SK-N-SH (cell line): Measurements from ENCODE around the gene CHI3L2. TPM values are rescaled to one million over a fixed set of nuclear protein-coding genes. Genes with fewer than 3 reads are reported as not detected.

Experiments used
- CTCF ChIA-PET: fragments of 300-600, 350-600 bp; formaldehyde crosslinking; extraction: SDS; loops from one replicate; lab custom pipeline; 2021; lab: Yijun Ruan, JAX
- POLR2A ChIA-PET: fragments of 350-600 bp; sonication (Branson Sonifier 250); formaldehyde crosslinking; extraction: SDS; loops from one replicate; lab custom pipeline; 2020; ENCODE audit warnings: antibody characterized with exemption, inconsistent platforms; lab: Yijun Ruan, JAX
- DNase-seq: peaks from one replicate; pipeline ENCODE4 v3.0.0; 2012
- H2AFZ ChIP-seq: fragments of 200-600 bp; sonication (generic); 2 replicates; pipeline ENCODE4 v1.8.1; 2016; ENCODE audit warnings: antibody characterized with exemption, mild to moderate bottlenecking, low read depth
- H3F3A ChIP-seq: fragments of 200-600 bp; sonication (generic); replicated peaks from 2 replicates; pipeline ENCODE3; 2016; ENCODE audit warnings: antibody characterized with exemption, mild to moderate bottlenecking; ENCODE audit not compliant: insufficient read depth
- H3K27ac ChIP-seq, 2 experiments: fragments of 200-500 bp in 1 of 2; fragments of 200-600 bp in 1 of 2; sonication (Bioruptor generic) in 1 of 2; sonication (generic), shearing (Covaris generic) in 1 of 2; 2 replicates each; pipeline versions ENCODE4 v1.5.1 to v1.6.1; 2014 to 2016; ENCODE audit warnings: low read depth in 2 of 2, inconsistent platforms in 1 of 2, low read length in 1 of 2, mild to moderate bottlenecking in 1 of 2, mixed read lengths in 1 of 2
- H3K27me3 ChIP-seq: fragments of 200-600 bp; sonication (generic), shearing (Covaris generic); 2 replicates; pipeline ENCODE4 v1.6.1; 2016; ENCODE audit warnings: mixed run types; ENCODE audit not compliant: insufficient read depth
- H3K36me3 ChIP-seq, 2 experiments: fragments of 200-500 bp in 1 of 2; fragments of 200-600 bp in 1 of 2; sonication (Bioruptor generic) in 1 of 2; sonication (generic) in 1 of 2; replicated peaks in 1 of 2; 2 replicates each; pipeline versions ENCODE3 to v1.5.1; 2014 to 2016; ENCODE audit warnings: low read length in 1 of 2, mild to moderate bottlenecking in 1 of 2; ENCODE audit not compliant: insufficient read depth in 2 of 2, control insufficient read depth in 1 of 2
- H3K4me1 ChIP-seq, 2 experiments: fragments of 200-500 bp in 1 of 2; fragments of 200-600 bp in 1 of 2; sonication (Bioruptor generic) in 1 of 2; sonication (generic), shearing (Covaris generic) in 1 of 2; 2 replicates each; pipeline versions ENCODE4 v1.5.1 to v1.6.1; 2014 to 2016; ENCODE audit warnings: low read depth in 1 of 2, low read length in 1 of 2, mixed run types in 1 of 2; ENCODE audit not compliant: insufficient read depth in 2 of 2, control insufficient read depth in 1 of 2
- H3K4me2 ChIP-seq: fragments of 200-600 bp; sonication (generic), shearing (Covaris generic); 2 replicates; pipeline ENCODE4 v1.6.1; 2017; ENCODE audit warnings: mixed run types
- H3K4me3 ChIP-seq, 2 experiments: fragments of 200-500 bp in 1 of 2; fragments of 200-600 bp in 1 of 2; sonication (Bioruptor generic) in 1 of 2; sonication (generic), shearing (Covaris generic) in 1 of 2; 2 replicates each; pipeline versions ENCODE4 v1.5.1 to v1.8.1; 2014 to 2016; ENCODE audit warnings: low read depth in 2 of 2, inconsistent platforms in 1 of 2, low read length in 1 of 2, mild to moderate bottlenecking in 1 of 2, mixed read lengths in 1 of 2, moderate library complexity in 1 of 2
- H3K79me2 ChIP-seq: fragments of 200-600 bp; sonication (generic); 2 replicates; pipeline ENCODE4 v1.8.1; 2017; ENCODE audit warnings: mild to moderate bottlenecking; ENCODE audit not compliant: insufficient read depth
- H3K9ac ChIP-seq: fragments of 200-600 bp; sonication (generic); 2 replicates; pipeline ENCODE4 v1.6.1; 2017; ENCODE audit warnings: mixed run types
- H3K9me2 ChIP-seq: fragments of 200-600 bp; sonication (generic); 2 replicates; pipeline ENCODE4 v1.6.1; 2017; ENCODE audit warnings: mixed run types
- H3K9me3 ChIP-seq: fragments of 200-600 bp; sonication (generic); 2 replicates; pipeline ENCODE4 v1.6.1; 2017; ENCODE audit warnings: mixed run types, mild to moderate bottlenecking, moderate library complexity
- H4K20me1 ChIP-seq: fragments of 200-600 bp; sonication (generic); 2 replicates; pipeline ENCODE4 v1.6.1; 2017; ENCODE audit warnings: mild to moderate bottlenecking, mixed run types; ENCODE audit not compliant: insufficient read depth
- CTCF ChIP-seq: fragments of 200-600 bp; sonication (generic); IDR thresholded peaks from 2 replicates; pipeline ENCODE4 v1.6.1; 2017; ENCODE audit warnings: antibody characterized with exemption, mild to moderate bottlenecking, moderate library complexity
- ELF1 ChIP-seq: IDR thresholded peaks from 2 replicates; pipeline ENCODE4 v1.4.0; 2012
- EP300 ChIP-seq, 2 experiments: IDR thresholded peaks; 2 replicates each; pipeline versions ENCODE4 v1.4.0 to v1.6.1; 2012; ENCODE audit warnings: borderline replicate concordance in 1 of 2, low read depth in 1 of 2, low read length in 1 of 2
- EZH2phosphoT487 ChIP-seq: fragments of 200-600 bp; sonication (generic); IDR thresholded peaks from 2 replicates; pipeline ENCODE4 v1.6.1; 2017; ENCODE audit warnings: low read depth, mixed run types, mild to moderate bottlenecking, antibody characterized with exemption, moderate library complexity, borderline replicate concordance
- MXI1 ChIP-seq: IDR thresholded peaks from 2 replicates; pipeline ENCODE4 v1.6.1; 2012; ENCODE audit warnings: mild to moderate bottlenecking, low read depth, low read length, improper control_type of control experiment
- NRF1 ChIP-seq: IDR thresholded peaks from 2 replicates; pipeline ENCODE4 v1.6.1; 2012; ENCODE audit warnings: low read depth, mild to moderate bottlenecking, low read length
- REST ChIP-seq: IDR thresholded peaks from 2 replicates; pipeline ENCODE4 v1.6.1; 2012; ENCODE audit warnings: mild to moderate bottlenecking, low read depth, low read length, moderate library complexity
- RFX5 ChIP-seq: IDR thresholded peaks from 2 replicates; pipeline ENCODE4 v1.6.1; 2012; ENCODE audit warnings: mild to moderate bottlenecking, improper control_type of control experiment, low read length
- SMC3 ChIP-seq: IDR thresholded peaks from 2 replicates; pipeline ENCODE4 v1.6.1; 2012; ENCODE audit warnings: low read depth, low read length, improper control_type of control experiment
- TEAD4 ChIP-seq: IDR thresholded peaks from 2 replicates; pipeline ENCODE4 v1.4.0; 2012; ENCODE audit warnings: mild to moderate bottlenecking, borderline replicate concordance; ENCODE audit not compliant: insufficient read depth
- USF2 ChIP-seq: fragments of 150-350 bp; IDR thresholded peaks from 2 replicates; pipeline ENCODE4 v1.6.1; 2017; ENCODE audit warnings: antibody characterized with exemption, low read length, low read depth, borderline replicate concordance
- ZBTB33 ChIP-seq: IDR thresholded peaks from 2 replicates; pipeline ENCODE4 v1.4.0; 2012; ENCODE audit warnings: low read depth, borderline replicate concordance
- WGBS: methylation state at CpG from one replicate; pipeline ENCODE4 v1.1.6; 2017; ENCODE audit warnings: low lambda C conversion rate; 5-methylcytosine and 5-hydroxymethylcytosine counted together
- polyA plus RNA-seq, 3 experiments: library from polyadenylated mRNA; depleted of rRNA; stranded (reverse); fragments of >200 nt; gene quantifications; 2 replicates each; pipeline ENCODE4 v1.2.3, GENCODE V29; 2012

The CHI3L2 gene
- polyA plus RNA-seq, 1 of the 3 experiments (the other 2 are of a cell fraction) = 0.92 TPM

- CTCF ChIA-PET = interaction anchor here (0.9 kb wide), 1 partner anchor 51 kb away, joined by 3 read pairs; no protein-coding TSS in a partner anchor
- no peak overlapping the region for H3K9ac ChIP-seq
- no peaks in the 10 kb centered on the region for H3K79me2 ChIP-seq
- H3K27me3 ChIP-seq = no peaks in the 10 kb centered on the region
- H3K4me3 ChIP-seq = no peak overlapping the region
- H2AFZ ChIP-seq = no peak overlapping the region
- WGBS = 87% methylated on average over 3 of the region's 3 CpGs
- peaks cover 0 to 1% of the 10 kb centered on the region in 2 experiments for H3K36me3 ChIP-seq
- POLR2A ChIA-PET = no interaction called here
- no peak for TF ChIP-seq USF2
- TF ChIP-seq NRF1 = no peak
- no peak for TF ChIP-seq CTCF
- no peak for TF ChIP-seq ELF1
- TF ChIP-seq REST = no peak
- TF ChIP-seq MXI1 = no peak
- no peak for TF ChIP-seq ZBTB33
- TF ChIP-seq SMC3 = no peak
- TF ChIP-seq TEAD4 = no peak
- no peak for TF ChIP-seq EP300 (IDR thresholded peaks at IDR 0.05; ENCODE audit: borderline replicate concordance in 1 of 2, low read depth in 1 of 2, low read length in 1 of 2)
- TF ChIP-seq RFX5 = no peak
- TF ChIP-seq EZH2phosphoT487 = no peak
- TF ChIP-seq, all 33 proteins: peak for 0
- H3K9me2 ChIP-seq = no peaks in the 10 kb centered on the region
- H3F3A ChIP-seq = peaks cover 11% of the 10 kb centered on the region
- H3K27ac ChIP-seq = no peak overlapping the region
- H4K20me1 ChIP-seq = no peaks in the 10 kb centered on the region
- H3K9me3 ChIP-seq = no peaks in the 10 kb centered on the region
- no peak for DNase-seq
- no peak overlapping the region; the same call in 1 of the 2 replicates for H3K4me2 ChIP-seq
- peaks cover 0 to 14% of the 10 kb centered on the region in 2 experiments; a peak in 2 of 4 replicates for H3K4me1 ChIP-seq
Measured at GRCh38 chr1:111193712-111194480, 33.6 kb upstream of the CHI3L2 start.
